ENCODE data around the gene CYB561D2. TPM values are rescaled to one million over a fixed set of nuclear protein-coding genes. Genes with fewer than 3 reads are reported as not detected.

CYB561D2 gene
- total and polyA plus RNA-seq, 2 donors (not counting 1 experiment from before 2014, with no cell fraction given) = 39.5 to 78.9 TPM

- ChIA-PET CTCF (no interaction called here), POLR2A (no interaction called here)
- Histone ChIP-seq H3K27me3 (replicated peaks in 1 of 4; ENCODE audit: control extremely low read depth in 1 of 4, control insufficient read depth in 3 of 4, insufficient read depth in 4 of 4, low read length in 3 of 4) (no peaks in the 10 kb centered on the region), H3K27ac (ENCODE audit: low read length in 2 of 2) (no peak overlapping the region), H3K79me2 (ENCODE audit: control insufficient read depth, insufficient read depth, low read length) (no peaks in the 10 kb centered on the region), H3K4me2 (replicated peaks; ENCODE audit: low read depth, low read length, poor library complexity, severe bottlenecking) (no peak overlapping the region), H4K20me1 (ENCODE audit: control insufficient read depth, insufficient read depth, low read length, poor library complexity, severe bottlenecking) (no peaks in the 10 kb centered on the region), H3K4me1 (ENCODE audit: control insufficient read depth in 2 of 2, insufficient read depth in 2 of 2, low read length in 2 of 2) (no peaks in the 10 kb centered on the region), H3K36me3 (replicated peaks in 1 of 2; ENCODE audit: control extremely low read depth in 1 of 2, control insufficient read depth in 1 of 2, extremely low read depth in 1 of 2, insufficient read depth in 2 of 2, low read length in 1 of 2) (no peaks in the 10 kb centered on the region), H3K4me3 (ENCODE audit: control extremely low read depth in 1 of 5, extremely low read depth in 1 of 5, insufficient read depth in 1 of 5, low read depth in 2 of 5, low read length in 4 of 5) (no peak overlapping the region), H2AFZ (ENCODE audit: insufficient read depth, low read depth, low read length, poor library complexity, severe bottlenecking) (no peak overlapping the region), H3K9me3 (ENCODE audit: control extremely low read depth in 1 of 3, control insufficient read depth in 2 of 3, insufficient read depth in 1 of 3, low read length in 2 of 3) (no peaks in the 10 kb centered on the region), H3K9ac (ENCODE audit: low read length) (no peak overlapping the region)
- WGBS (ENCODE audit: insufficient coverage) = 94% methylated on average over 10 of the region's 10 CpGs
- H3K27ac Mint-ChIP-seq = no peak overlapping the region
- DNase-seq = no peak
- no peaks in the 10 kb centered on the region for H3K27me3 Mint-ChIP-seq
- TF ChIP-seq EZH2 (IDR thresholded peaks at IDR 0.05; ENCODE audit: borderline replicate concordance, insufficient read depth, low read depth, low read length, poor library complexity, severe bottlenecking) (no peak), CTCF (IDR thresholded peaks at IDR 0.05) (no peak)
- H3K4me1 Mint-ChIP-seq = no peaks in the 10 kb centered on the region
- intact Hi-C loops (cut with micrococcal nuclease) = no loop called here
- no peak overlapping the region for H3K4me3 Mint-ChIP-seq
- no peaks in the 10 kb centered on the region for H3K9me3 Mint-ChIP-seq (ENCODE audit: insufficient read depth)
- ATAC-seq (ENCODE audit: low read depth) = no peak
These were observed 45.8 kb downstream of the CYB561D2 start for GRCh38 chr3:50396502-50396901.

- H3K9ac ChIP-seq (ENCODE audit: low read length) = no peak overlapping the region
- no peak overlapping the region for H3K4me3 Mint-ChIP-seq
- no peak overlapping the region for H3K27ac ChIP-seq (ENCODE audit: low read length in 2 of 2)
- H2AFZ ChIP-seq (ENCODE audit: insufficient read depth, low read depth, low read length, poor library complexity, severe bottlenecking) = no peak overlapping the region
- TF ChIP-seq CTCF (IDR thresholded peaks at IDR 0.05) = no peak
- no peak for TF ChIP-seq EZH2 (IDR thresholded peaks at IDR 0.05; ENCODE audit: borderline replicate concordance, insufficient read depth, low read depth, low read length, poor library complexity, severe bottlenecking)
- 38% methylated on average over 4 of the region's 5 CpGs for WGBS (ENCODE audit: insufficient coverage)
- intact Hi-C loops (cut with micrococcal nuclease) = no loop called here
- peaks cover 17% of the 10 kb centered on the region for H3K27me3 Mint-ChIP-seq
- no peaks in the 10 kb centered on the region for H4K20me1 ChIP-seq (ENCODE audit: control insufficient read depth, insufficient read depth, low read length, poor library complexity, severe bottlenecking)
- no peaks in the 10 kb centered on the region for H3K4me1 Mint-ChIP-seq
- POLR2A ChIA-PET = no interaction called here
- no peaks in the 10 kb centered on the region for H3K36me3 ChIP-seq (replicated peaks in 1 of 2; ENCODE audit: control extremely low read depth in 1 of 2, control insufficient read depth in 1 of 2, extremely low read depth in 1 of 2, insufficient read depth in 2 of 2, low read length in 1 of 2)
- H3K27me3 ChIP-seq (replicated peaks in 1 of 4; ENCODE audit: control extremely low read depth in 1 of 4, control insufficient read depth in 3 of 4, insufficient read depth in 4 of 4, low read length in 3 of 4) = peaks cover 0 to 7% (median 1%) of the 10 kb centered on the region in 4 experiments
- H3K27ac Mint-ChIP-seq = no peak overlapping the region
- no peaks in the 10 kb centered on the region for H3K4me1 ChIP-seq (ENCODE audit: control insufficient read depth in 2 of 2, insufficient read depth in 2 of 2, low read length in 2 of 2)
- no peak overlapping the region for H3K4me2 ChIP-seq (replicated peaks; ENCODE audit: low read depth, low read length, poor library complexity, severe bottlenecking)
- no peak for DNase-seq
- no peak overlapping the region for H3K4me3 ChIP-seq (ENCODE audit: control extremely low read depth in 1 of 5, extremely low read depth in 1 of 5, insufficient read depth in 1 of 5, low read depth in 2 of 5, low read length in 4 of 5)
- H3K79me2 ChIP-seq (ENCODE audit: control insufficient read depth, insufficient read depth, low read length) = no peaks in the 10 kb centered on the region
- ATAC-seq (ENCODE audit: low read depth) = no peak
- no peaks in the 10 kb centered on the region for H3K9me3 Mint-ChIP-seq (ENCODE audit: insufficient read depth)
- H3K9me3 ChIP-seq (ENCODE audit: control extremely low read depth in 1 of 3, control insufficient read depth in 2 of 3, insufficient read depth in 1 of 3, low read length in 2 of 3) = no peaks in the 10 kb centered on the region
- CTCF ChIA-PET = no interaction called here
These were observed 51.4 kb downstream of the CYB561D2 start for GRCh38 chr3:50401978-50402595.

Other genes starting within 250 kb of the CYB561D2 start
- 0.27 TPM in 1 of 2 replicates, not detected in the other for gene SEMA3F, start 195.5 kb upstream of the CYB561D2 start, total RNA-seq
- 0.26 TPM in 1 of 2 replicates, not detected in the other for gene SEMA3F, start 195.5 kb upstream of the CYB561D2 start, polyA plus RNA-seq
- not detected in 2 replicates for gene GNAT1, start 159.3 kb upstream of the CYB561D2 start, total RNA-seq
- not detected in 2 replicates for gene GNAT1, start 159.3 kb upstream of the CYB561D2 start, polyA plus RNA-seq
- not detected in 2 replicates for gene SLC38A3, start 145.6 kb upstream of the CYB561D2 start, total RNA-seq
- gene SLC38A3, start 145.6 kb upstream of the CYB561D2 start, polyA plus RNA-seq = 0.17 TPM in 1 of 2 replicates, not detected in the other
- 295 and 302 TPM in 2 replicates for gene GNAI2, start 114.7 kb upstream of the CYB561D2 start, total RNA-seq
- 384 and 491 TPM in 2 replicates for gene GNAI2, start 114.7 kb upstream of the CYB561D2 start, polyA plus RNA-seq
- gene SEMA3B, start 81.7 kb upstream of the CYB561D2 start, total RNA-seq = 0.34 and 0.51 TPM in 2 replicates
- 0.52 and 1.2 TPM in 2 replicates for gene SEMA3B, start 81.7 kb upstream of the CYB561D2 start, polyA plus RNA-seq
- gene LSMEM2, start 71.8 kb upstream of the CYB561D2 start, total RNA-seq = not detected in 2 replicates
- gene LSMEM2, start 71.8 kb upstream of the CYB561D2 start, polyA plus RNA-seq = not detected in 2 replicates
- gene IFRD2, start 58.4 kb upstream of the CYB561D2 start, total RNA-seq = 55.8 and 63.4 TPM in 2 replicates
- gene IFRD2, start 58.4 kb upstream of the CYB561D2 start, polyA plus RNA-seq = 71.0 and 80.1 TPM in 2 replicates
- gene HYAL3, start 51.5 kb upstream of the CYB561D2 start, total RNA-seq = 1.9 and 3.7 TPM in 2 replicates
- 4.2 and 6.3 TPM in 2 replicates for gene HYAL3, start 51.5 kb upstream of the CYB561D2 start, polyA plus RNA-seq
- gene NAA80, start 51.5 kb upstream of the CYB561D2 start, total RNA-seq = 33.8 and 37.8 TPM in 2 replicates
- gene NAA80, start 51.5 kb upstream of the CYB561D2 start, polyA plus RNA-seq = 42.3 and 49.0 TPM in 2 replicates
- gene HYAL1, start 47.3 kb upstream of the CYB561D2 start, total RNA-seq = 0.19 and 0.30 TPM in 2 replicates
- 0.12 TPM in 1 of 2 replicates, not detected in the other for gene HYAL1, start 47.3 kb upstream of the CYB561D2 start, polyA plus RNA-seq
- gene HYAL2, start 28.1 kb upstream of the CYB561D2 start, total RNA-seq = 2.8 and 4.2 TPM in 2 replicates
- gene HYAL2, start 28.1 kb upstream of the CYB561D2 start, polyA plus RNA-seq = 2.5 and 5.1 TPM in 2 replicates
- 25.5 and 28.2 TPM in 2 replicates for gene TUSC2, start 22.6 kb upstream of the CYB561D2 start, total RNA-seq
- 24.0 and 29.3 TPM in 2 replicates for gene TUSC2, start 22.6 kb upstream of the CYB561D2 start, polyA plus RNA-seq
- gene RASSF1, start 10.0 kb upstream of the CYB561D2 start, total RNA-seq = 121 and 124 TPM in 2 replicates
- gene RASSF1, start 10.0 kb upstream of the CYB561D2 start, polyA plus RNA-seq = 223 and 310 TPM in 2 replicates
- gene ZMYND10, start 5.1 kb upstream of the CYB561D2 start, total RNA-seq = 1.8 and 3.3 TPM in 2 replicates
- 2.4 and 3.4 TPM in 2 replicates for gene ZMYND10, start 5.1 kb upstream of the CYB561D2 start, polyA plus RNA-seq
- gene NPRL2, start 87 bp upstream of the CYB561D2 start, total RNA-seq = 29.6 and 31.3 TPM in 2 replicates
- 64.6 and 64.9 TPM in 2 replicates for gene NPRL2, start 87 bp upstream of the CYB561D2 start, polyA plus RNA-seq
- gene TMEM115, start 8.7 kb downstream of the CYB561D2 start, total RNA-seq = 26.2 and 27.2 TPM in 2 replicates
- gene TMEM115, start 8.7 kb downstream of the CYB561D2 start, polyA plus RNA-seq = 10.6 and 19.8 TPM in 2 replicates
- 0.85 and 1.2 TPM in 2 replicates for gene CACNA2D2, start 152.8 kb downstream of the CYB561D2 start, total RNA-seq
- gene CACNA2D2, start 152.8 kb downstream of the CYB561D2 start, polyA plus RNA-seq = 0.66 and 0.69 TPM in 2 replicates
- gene C3orf18, start 216.9 kb downstream of the CYB561D2 start, total RNA-seq = 14.2 and 14.3 TPM in 2 replicates
- gene C3orf18, start 216.9 kb downstream of the CYB561D2 start, polyA plus RNA-seq = 12.1 and 15.4 TPM in 2 replicates
- 43.0 and 43.5 TPM in 2 replicates for gene HEMK1, start 218.7 kb downstream of the CYB561D2 start, total RNA-seq
- gene HEMK1, start 218.7 kb downstream of the CYB561D2 start, polyA plus RNA-seq = 24.6 and 34.2 TPM in 2 replicates

All from B cell (primary cell).